Prostate gland (tissue), 2 donors: ENCODE measurements around the gene CHRM3. TPM values are rescaled to one million over a fixed set of nuclear protein-coding genes. Genes with fewer than 3 reads are reported as not detected.

Experiments
- DNase-seq: peaks from one replicate; pipeline ENCODE4 v3.0.0-alpha.2; 2019; ENCODE audit warnings: low spot score
- H3K27ac ChIP-seq, 2 donors: fragments of 200-600 bp; sonication (generic); 2 replicates each; pipeline ENCODE4 v1.5.1; 2017 to 2019
- H3K27me3 ChIP-seq: fragments of 200-600 bp; sonication (generic); replicated peaks from 2 replicates; pipeline ENCODE4 v1.5.1; 2019; ENCODE audit not compliant: insufficient read depth
- H3K36me3 ChIP-seq, 2 donors: fragments of 200-600 bp; sonication (generic); 1 replicate in 1 of 2; 2 replicates in 1 of 2; pipeline versions ENCODE4 v1.5.1 to v1.8.1; 2017 to 2019
- H3K4me1 ChIP-seq: fragments of 200-600 bp; sonication (generic); replicated peaks from 2 replicates; pipeline ENCODE4 v1.5.1; 2019
- H3K4me3 ChIP-seq, 2 donors: fragments of 200-600 bp; sonication (generic); 2 replicates each; pipeline ENCODE4 v1.5.1; 2017 to 2019
- H3K9me3 ChIP-seq: fragments of 200-600 bp; sonication (generic); 2 replicates; pipeline ENCODE4 v1.5.1; 2017
- POLR2A ChIP-seq: fragments of 450-650 bp; IDR thresholded peaks from one replicate; pipeline ENCODE4 v1.6.1; 2016; ENCODE audit warnings: antibody characterized with exemption, mild to moderate bottlenecking
- POLR2AphosphoS5 ChIP-seq: sonication (generic); formaldehyde crosslinking; IDR thresholded peaks from one replicate; pipeline ENCODE4 v1.6.1; 2017; ENCODE audit warnings: antibody characterized with exemption
- WGBS: methylation state at CpG from one replicate; pipeline ENCODE4 v1.1.5; 2018; 5-methylcytosine and 5-hydroxymethylcytosine counted together
- intact Hi-C: fragments of 100-400 bp; cut with DNase I; formaldehyde crosslinking; loops from one replicate; pipeline ENCODE4 v1.14.2; 2022
- total RNA-seq, 2 donors: library from RNA; depleted of rRNA; stranded (reverse); fragments of >200 nt; gene quantifications; one replicate each; pipeline ENCODE4 v1.1.0, GENCODE V29; 2016
- TF ChIP-seq, protein P1 (sequence below), 4 experiments: fragments of 200-600 bp in 2 of 4; fragments of 450-650 bp in 2 of 4; sonication (generic) in 2 of 4; IDR thresholded peaks; 1 replicate in 3 of 4; 2 replicates in 1 of 4; pipeline ENCODE4 v1.5.1; 2016 to 2019; ENCODE audit warnings: antibody characterized with exemption in 4 of 4, mild to moderate bottlenecking in 2 of 4, moderate library complexity in 2 of 4

CHRM3 gene
- 1 to 10 TPM; 2.2 to 3.9 TPM for total RNA-seq

DNA sequence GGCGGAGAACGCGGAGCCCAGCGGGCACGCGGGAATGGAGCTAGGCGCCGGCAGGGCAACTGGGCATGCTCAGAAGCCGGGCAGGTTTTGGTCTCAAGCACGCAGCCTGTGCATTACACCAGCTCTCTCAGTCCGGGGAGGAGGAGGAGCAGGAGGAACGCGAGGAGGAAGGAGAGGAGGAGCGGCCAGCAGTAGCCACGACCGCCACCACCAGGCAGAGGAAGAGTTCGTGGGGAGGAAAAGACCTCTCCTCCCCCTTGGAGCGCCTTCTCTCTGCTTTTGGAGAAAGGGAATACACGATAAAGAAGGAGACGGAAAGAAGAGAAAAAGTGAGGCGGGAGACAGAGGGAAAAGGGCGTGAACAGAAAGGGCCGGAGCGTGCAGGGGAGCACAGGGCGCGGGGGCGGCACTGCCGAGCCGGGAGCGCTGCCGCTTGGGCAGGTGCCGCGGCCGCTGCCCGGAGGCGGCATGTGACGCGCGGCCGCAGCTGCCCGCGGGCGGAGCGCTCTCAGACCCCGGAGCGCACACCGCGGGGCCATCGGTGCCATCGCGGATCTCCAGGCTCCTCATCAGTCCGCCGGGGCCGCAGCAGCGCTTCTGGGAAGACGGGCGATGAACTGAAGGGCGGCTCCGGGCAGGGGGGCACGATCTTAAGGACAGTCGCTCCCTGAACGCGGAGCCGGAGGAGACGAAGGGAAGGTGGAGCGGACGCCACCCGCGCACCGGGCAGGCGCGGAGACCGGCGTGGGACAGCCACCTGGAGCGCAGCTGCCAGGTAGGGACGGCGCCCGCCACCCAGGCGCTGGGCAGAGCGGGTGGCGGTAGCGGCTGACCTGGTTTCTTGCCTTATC is at the start of gene CHRM3:
TSS of gene CHRM3 (plus strand) at position 116 of the 851 bp plus-strand sequence. CDS start 520,884 bp downstream, outside the sequence.
- intact Hi-C loops = no loop called here
- TF ChIP-seq POLR2A = no peak
- peak; percentile 61 for TF ChIP-seq POLR2AphosphoS5
- TF ChIP-seq, protein P1, sequence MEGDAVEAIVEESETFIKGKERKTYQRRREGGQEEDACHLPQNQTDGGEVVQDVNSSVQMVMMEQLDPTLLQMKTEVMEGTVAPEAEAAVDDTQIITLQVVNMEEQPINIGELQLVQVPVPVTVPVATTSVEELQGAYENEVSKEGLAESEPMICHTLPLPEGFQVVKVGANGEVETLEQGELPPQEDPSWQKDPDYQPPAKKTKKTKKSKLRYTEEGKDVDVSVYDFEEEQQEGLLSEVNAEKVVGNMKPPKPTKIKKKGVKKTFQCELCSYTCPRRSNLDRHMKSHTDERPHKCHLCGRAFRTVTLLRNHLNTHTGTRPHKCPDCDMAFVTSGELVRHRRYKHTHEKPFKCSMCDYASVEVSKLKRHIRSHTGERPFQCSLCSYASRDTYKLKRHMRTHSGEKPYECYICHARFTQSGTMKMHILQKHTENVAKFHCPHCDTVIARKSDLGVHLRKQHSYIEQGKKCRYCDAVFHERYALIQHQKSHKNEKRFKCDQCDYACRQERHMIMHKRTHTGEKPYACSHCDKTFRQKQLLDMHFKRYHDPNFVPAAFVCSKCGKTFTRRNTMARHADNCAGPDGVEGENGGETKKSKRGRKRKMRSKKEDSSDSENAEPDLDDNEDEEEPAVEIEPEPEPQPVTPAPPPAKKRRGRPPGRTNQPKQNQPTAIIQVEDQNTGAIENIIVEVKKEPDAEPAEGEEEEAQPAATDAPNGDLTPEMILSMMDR (IDR thresholded peaks at IDR 0.05) = peak in 1 of 4 experiments; percentile 37
- Histone ChIP-seq H3K4me3 (peak within 1 kb of the TSS; percentile 36 to 48), H3K9me3 (no peaks in the 10 kb centered on the region), H3K36me3 (no peaks in the 10 kb centered on the region), H3K27ac (peak within 1 kb of the TSS; percentile 22 to 27), H3K27me3 (no peaks in the 10 kb centered on the region), H3K4me1 (no peaks in the 10 kb centered on the region)
- peak; percentile 66 for DNase-seq
- under 1% methylated on average over 80 of the region's 82 CpGs for WGBS

DNA sequence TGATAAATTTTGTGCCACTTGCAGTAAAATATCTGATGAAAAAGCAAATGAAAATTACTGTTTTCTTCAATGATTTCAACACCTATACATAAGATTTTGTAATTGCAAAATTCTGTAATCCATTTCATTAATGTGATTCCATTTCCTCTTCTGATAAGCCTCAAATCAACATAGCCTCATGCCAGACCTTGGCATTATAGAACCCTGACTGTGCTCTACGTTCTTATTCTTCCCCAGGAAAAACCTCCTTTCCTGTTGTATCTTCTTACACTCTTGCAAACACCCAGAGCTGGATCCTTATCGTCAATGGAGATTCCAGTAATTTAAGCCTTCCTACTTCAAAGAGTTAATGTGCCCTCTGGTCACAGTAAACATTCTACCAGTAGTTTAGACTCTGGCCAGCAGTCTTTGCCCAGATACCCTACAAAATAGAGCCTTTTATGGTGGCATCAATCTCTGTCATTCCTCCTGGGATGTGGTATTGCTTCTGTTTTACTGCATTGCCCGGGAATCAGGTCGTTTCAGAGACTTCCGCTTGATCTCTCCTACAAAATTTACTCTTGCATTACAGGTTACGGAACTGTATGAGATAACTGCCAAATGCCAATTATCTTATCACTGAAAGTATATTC is 48.5 kb upstream of the CHRM3 start:
- H3K36me3 ChIP-seq = no peaks in the 10 kb centered on the region
- intact Hi-C loops = no loop called here
- H3K9me3 ChIP-seq = no peaks in the 10 kb centered on the region
- H3K4me3 ChIP-seq = no peak overlapping the region
- 32% methylated on average over 6 of the region's 6 CpGs for WGBS
- H3K27me3 ChIP-seq = no peaks in the 10 kb centered on the region
- DNase-seq = no peak
- no peak overlapping the region for H3K27ac ChIP-seq
- TF ChIP-seq POLR2A = no peak
- TF ChIP-seq, protein P1 (IDR thresholded peaks at IDR 0.05) = no peak
- no peak for TF ChIP-seq POLR2AphosphoS5
- H3K4me1 ChIP-seq = no peaks in the 10 kb centered on the region

DNA sequence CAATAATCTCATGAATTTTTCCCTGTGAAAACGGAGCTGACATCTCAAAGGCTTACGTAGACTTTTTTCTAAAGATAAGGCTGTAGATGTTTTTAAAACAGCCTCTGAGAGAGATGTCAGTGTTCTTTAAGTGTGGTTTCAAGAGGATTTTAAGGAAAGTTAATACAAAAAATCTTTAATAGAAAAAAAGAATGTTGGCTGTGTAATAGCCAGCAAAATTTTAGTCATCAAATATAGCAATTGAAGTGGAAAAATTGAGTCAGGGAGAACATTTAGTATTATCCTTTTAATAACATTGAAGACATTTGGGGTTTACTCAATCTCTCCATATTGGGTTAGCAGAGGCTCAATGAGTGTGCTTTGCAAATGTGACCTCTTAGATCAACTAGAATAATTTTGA is 38.6 kb upstream of the CHRM3 start:
- Histone ChIP-seq H3K4me3 (no peak overlapping the region), H3K27ac (no peak overlapping the region), H3K4me1 (no peaks in the 10 kb centered on the region), H3K36me3 (no peaks in the 10 kb centered on the region), H3K9me3 (no peaks in the 10 kb centered on the region), H3K27me3 (no peaks in the 10 kb centered on the region)
- TF ChIP-seq POLR2AphosphoS5 = no peak
- TF ChIP-seq, protein P1 (IDR thresholded peaks at IDR 0.05) = no peak
- TF ChIP-seq POLR2A = no peak
- 77% methylated on average over 2 of the region's 2 CpGs for WGBS
- DNase-seq = no peak
- intact Hi-C loops = no loop called here

DNA sequence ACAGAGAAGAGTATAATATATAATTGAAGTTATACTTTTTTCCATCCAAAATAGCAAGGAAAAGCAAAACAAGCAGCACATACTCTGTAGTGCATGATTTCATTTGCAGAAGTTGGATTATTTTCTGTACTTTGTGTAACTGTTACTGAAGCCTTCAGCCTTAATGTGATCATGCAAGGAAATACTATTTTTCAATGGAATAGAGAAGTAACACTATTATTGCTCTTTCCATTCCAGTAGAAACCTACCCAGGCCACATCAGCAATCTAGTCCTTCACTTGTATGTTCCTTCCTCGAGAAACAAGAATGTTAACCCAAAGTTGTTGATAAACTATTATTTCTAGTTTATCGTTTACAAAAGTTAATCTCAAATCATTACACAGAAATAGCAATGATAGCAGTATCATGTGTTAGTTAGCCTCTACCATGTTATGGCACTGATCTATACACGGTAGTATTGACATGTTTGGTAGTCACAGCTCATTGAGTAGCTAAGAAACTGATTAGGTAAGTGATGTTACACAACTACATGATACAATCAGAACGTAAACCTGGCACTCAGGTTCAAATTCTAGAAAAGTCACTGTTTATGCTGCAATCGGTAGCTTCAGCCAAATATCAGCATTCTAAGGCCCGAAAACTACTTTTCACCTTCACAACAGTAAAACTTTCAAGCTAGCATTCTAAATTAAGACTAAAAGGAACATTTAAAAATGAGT is 37.6 kb upstream of the CHRM3 start:
- intact Hi-C loops = no loop called here
- no peaks in the 10 kb centered on the region for H3K27me3 ChIP-seq
- H3K4me3 ChIP-seq = no peak overlapping the region
- no peaks in the 10 kb centered on the region for H3K4me1 ChIP-seq
- H3K27ac ChIP-seq = no peak overlapping the region
- DNase-seq = no peak
- WGBS = 79% methylated on average over 6 of the region's 6 CpGs
- no peaks in the 10 kb centered on the region for H3K36me3 ChIP-seq
- H3K9me3 ChIP-seq = no peaks in the 10 kb centered on the region
- no peak for TF ChIP-seq POLR2AphosphoS5
- TF ChIP-seq POLR2A = no peak
- TF ChIP-seq, protein P1 (IDR thresholded peaks at IDR 0.05) = no peak
